T-cell (primary cell): ENCODE data around the gene OR13J1. TPM values are rescaled to one million over a fixed set of nuclear protein-coding genes. Genes with fewer than 3 reads are reported as not detected.
A peak's percentile ranks its signal among the peaks of the same experiment; 100 is the strongest.

Experiments used
- ATAC-seq, 4 experiments: fragments of 200-7000 bp in 3 of 4; fragments of 150-1000 bp in 1 of 4; cut with Tn5 transposase; replicated peaks in 1 of 4; 1 replicate in 3 of 4; 2 replicates in 1 of 4; pipeline ENCODE4 v1.10.0; 2021; ENCODE audit warnings: moderate library complexity in 3 of 4, mild to moderate bottlenecking in 2 of 4, moderate number of reproducible peaks in 1 of 4
- CTCF ChIA-PET, 2 donors: fragments of 300-600 bp; sonication (Branson Sonifier 250); formaldehyde crosslinking; loops; one replicate each; lab custom pipeline; 2022; ENCODE audit warnings: antibody characterized with exemption in 2 of 2; lab: Charles Lee
- POLR2A ChIA-PET, 2 donors: fragments of 300-600 bp; sonication (Branson Sonifier 250); formaldehyde crosslinking; loops; one replicate each; lab custom pipeline; 2022; ENCODE audit warnings: antibody characterized with exemption in 2 of 2; lab: Charles Lee
- DNase-seq, 35 experiments: peaks; one replicate each; pipeline versions ENCODE4 v3.0.0 to v3.0.0-alpha.2; 2013 to 2023
- H3K27ac ChIP-seq: one replicate; pipeline ENCODE4 v1.5.1; 2013; ENCODE audit warnings: low read length
- H3K27me3 ChIP-seq, 2 experiments: replicated peaks in 1 of 2; 1 replicate in 1 of 2; 2 replicates in 1 of 2; pipeline versions ENCODE4 v1.6.1 to v1.7.0; 2013; ENCODE audit warnings: low read length in 1 of 2, mixed read lengths in 1 of 2; ENCODE audit not compliant: control insufficient read depth in 2 of 2, insufficient read depth in 2 of 2; ENCODE audit errors: extremely low read depth in 1 of 2
- H3K36me3 ChIP-seq, 2 donors: 1 replicate in 1 of 2; 2 replicates in 1 of 2; pipeline versions ENCODE4 v1.6.1 to v1.7.0; 2013; ENCODE audit warnings: low read length in 1 of 2; ENCODE audit not compliant: control insufficient read depth in 2 of 2, insufficient read depth in 1 of 2; ENCODE audit errors: extremely low read depth in 1 of 2
- H3K4me1 ChIP-seq, 2 experiments: 1 replicate in 1 of 2; 2 replicates in 1 of 2; pipeline versions ENCODE4 v1.6.1 to v1.7.0; 2013; ENCODE audit warnings: low read length in 2 of 2, mixed read lengths in 1 of 2; ENCODE audit not compliant: insufficient read depth in 2 of 2, control insufficient read depth in 1 of 2; ENCODE audit errors: extremely low read depth in 1 of 2
- H3K4me3 ChIP-seq, 2 donors: 1 replicate in 1 of 2; 2 replicates in 1 of 2; pipeline versions ENCODE4 v1.5.1 to v1.7.0; 2013; ENCODE audit warnings: mild to moderate bottlenecking in 2 of 2, low read length in 1 of 2, moderate library complexity in 1 of 2; ENCODE audit not compliant: control insufficient read depth in 1 of 2; ENCODE audit errors: extremely low read depth in 1 of 2
- H3K9me3 ChIP-seq: 2 replicates; pipeline ENCODE4 v1.7.0; 2013
- H3K27ac Mint-ChIP-seq, 2 donors: one replicate each; pipeline ENCODE4 v1.8.0; 2020 to 2021; ENCODE audit warnings: mild to moderate bottlenecking in 2 of 2, mixed read lengths in 2 of 2
- H3K27me3 Mint-ChIP-seq, 2 donors: one replicate each; pipeline ENCODE4 v1.8.0; 2021 to 2022; ENCODE audit warnings: mixed read lengths in 2 of 2
- H3K36me3 Mint-ChIP-seq: one replicate; pipeline ENCODE4 v1.8.0; 2021; ENCODE audit warnings: mixed read lengths
- H3K4me1 Mint-ChIP-seq, 3 donors: one replicate each; pipeline ENCODE4 v1.8.0; 2020 to 2022; ENCODE audit warnings: mixed read lengths in 3 of 3, mild to moderate bottlenecking in 1 of 3
- H3K4me3 Mint-ChIP-seq, 3 donors: one replicate each; pipeline ENCODE4 v1.8.0; 2020 to 2022; ENCODE audit warnings: mild to moderate bottlenecking in 3 of 3, mixed read lengths in 3 of 3, moderate library complexity in 3 of 3
- H3K9me3 Mint-ChIP-seq, 3 donors: one replicate each; pipeline ENCODE4 v1.8.0; 2020 to 2022; ENCODE audit warnings: mixed read lengths in 3 of 3
- WGBS: methylation state at CpG from one replicate; pipeline ENCODE4 v1.1.5; 2013; ENCODE audit warnings: missing lambda C conversion rate; ENCODE audit not compliant: insufficient coverage; 5-methylcytosine and 5-hydroxymethylcytosine counted together
- total RNA-seq, 35 experiments: library from RNA in 6 of 35; stranded (reverse) in 6 of 35; fragments of 120-200 nt in 1 of 35; gene quantifications; one replicate each; pipeline versions ENCODE4 v1.2.1 to v1.2.4 and lab custom pipeline; 2013 to 2026

The OR13J1 gene
- total RNA-seq, 5 donors from 2014 or later (not counting 1 experiment from before 2014, with no cell fraction given), result not detected

DNA sequence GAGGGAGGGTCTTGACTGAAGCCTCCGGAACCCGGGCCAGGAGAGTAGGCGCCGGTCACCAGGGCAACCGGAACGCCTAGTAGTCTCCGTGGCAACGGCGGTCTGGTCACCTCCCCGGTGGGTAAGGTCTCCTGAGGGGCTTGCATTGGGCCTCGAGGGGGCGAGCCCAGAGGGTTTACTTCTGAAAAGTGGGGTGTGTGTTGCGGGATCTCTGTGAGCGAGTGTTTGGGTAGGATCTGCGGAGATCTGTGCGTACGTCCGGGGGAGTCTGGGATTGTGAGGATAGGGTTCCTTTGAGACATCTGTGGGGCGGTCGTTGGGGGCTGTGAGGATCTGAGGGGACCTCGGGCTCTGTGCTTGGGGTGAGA, 41.5 kb downstream of the OR13J1 start, which contains the start of gene FAM221B:
TSS of gene FAM221B (minus strand) at position 17 of the 368 bp plus-strand sequence. CDS start 2,571 bp downstream, outside the sequence.
- Mint-ChIP-seq H3K36me3 (no peaks in the 10 kb centered on the region), H3K4me3 (peak within 1 kb of the TSS; percentile 86 to 96 (median 93)), H3K27ac (peak within 1 kb of the TSS; percentile 86 to 95), H3K4me1 (peaks cover 36 to 41% (median 37%) of the 10 kb centered on the region in 3 donors), H3K27me3 (no peaks in the 10 kb centered on the region), H3K9me3 (no peaks in the 10 kb centered on the region)
- Histone ChIP-seq H3K27me3 (no peaks in the 10 kb centered on the region), H3K9me3 (no peaks in the 10 kb centered on the region), H3K4me3 (peak within 1 kb of the TSS; percentile 76 to 87), H3K4me1 (peaks cover 4 to 20% of the 10 kb centered on the region in 2 experiments), H3K27ac (peak within 1 kb of the TSS; percentile 64), H3K36me3 (no peaks in the 10 kb centered on the region)
- DNase-seq (peak in 4 of 35 experiments; percentile 7 to 35 (median 14)), ATAC-seq (no peak)
- CTCF ChIA-PET, result interaction anchor here in 1 of 2 donors (0.6 to 1.0 kb wide), 2 partner anchors 38 to 74 kb away, joined by 4 to 6 read pairs; no protein-coding TSS in a partner anchor
- under 1% methylated on average over 21 of the region's 21 CpGs for WGBS
- POLR2A ChIA-PET, result no interaction called here

DNA sequence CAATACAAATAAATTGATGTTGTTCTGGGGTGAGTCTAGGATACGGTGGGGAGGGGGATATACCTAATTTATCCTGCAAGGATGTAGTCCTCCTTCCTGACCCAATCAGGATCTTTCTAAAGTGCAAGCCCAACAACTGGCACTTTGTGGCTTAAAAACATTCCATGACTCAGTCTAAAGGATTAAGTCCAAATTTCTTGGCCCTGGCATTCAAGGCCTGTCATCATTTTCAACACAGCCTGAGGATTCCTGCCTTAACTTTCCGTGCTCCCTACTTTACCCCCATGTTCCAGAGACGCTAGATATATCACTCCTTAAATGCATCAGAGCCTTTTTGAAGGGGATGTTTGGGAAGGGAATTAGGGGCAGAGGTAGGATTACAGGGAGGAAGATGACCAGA, 42.7 kb downstream of the OR13J1 start:
- peaks cover 0 to 18% of the 10 kb centered on the region in 2 experiments for H3K4me1 ChIP-seq
- Mint-ChIP-seq H3K4me1 (peaks cover 33 to 35% (median 33%) of the 10 kb centered on the region in 3 donors), H3K4me3 (peak overlapping the region; percentile 86 to 96 (median 93)), H3K9me3 (no peaks in the 10 kb centered on the region), H3K27ac (no peak overlapping the region), H3K36me3 (no peaks in the 10 kb centered on the region), H3K27me3 (no peaks in the 10 kb centered on the region)
- no peak for ATAC-seq
- no peaks in the 10 kb centered on the region for H3K36me3 ChIP-seq
- H3K4me3 ChIP-seq, result no peak overlapping the region
- DNase-seq, result no peak
- no peaks in the 10 kb centered on the region for H3K27me3 ChIP-seq
- ChIA-PET CTCF (interaction anchor here in 1 of 2 donors (1.7 kb wide), 1 partner anchor 39 kb away, joined by 4 read pairs; no protein-coding TSS in a partner anchor), POLR2A (no interaction called here)
- no peaks in the 10 kb centered on the region for H3K9me3 ChIP-seq
- no CpG with 5 or more reads among the region's 3 CpGs for WGBS
- no peak overlapping the region for H3K27ac ChIP-seq

GRCh38 chr9:35826071-35826701, 44.0 kb downstream of the OR13J1 start:
- Histone ChIP-seq H3K27ac (no peak overlapping the region), H3K9me3 (no peaks in the 10 kb centered on the region), H3K4me3 (no peak overlapping the region), H3K27me3 (no peaks in the 10 kb centered on the region), H3K4me1 (peaks cover 0 to 18% of the 10 kb centered on the region in 2 experiments), H3K36me3 (no peaks in the 10 kb centered on the region)
- DNase-seq (peak in 12 of 35 experiments; percentile 7 to 75 (median 22)), ATAC-seq (peak in 3 of 4 experiments; percentile 22 to 42 (median 25))
- Mint-ChIP-seq H3K27me3 (no peaks in the 10 kb centered on the region), H3K36me3 (no peaks in the 10 kb centered on the region), H3K27ac (peak overlapping the region in 1 of 2 donors; percentile 67), H3K4me1 (peaks cover 31 to 35% (median 31%) of the 10 kb centered on the region in 3 donors), H3K9me3 (no peaks in the 10 kb centered on the region), H3K4me3 (peak overlapping the region; percentile 1 to 49 (median 13))
- ChIA-PET POLR2A (interaction anchor here (0.8 to 1.0 kb wide), 2 partner anchors 14 to 23 kb away, joined by 4 to 6 read pairs; partner anchors contain the start of gene SPAG8 (in 1 of the 2)), CTCF (interaction anchor here (0.5 to 2.2 kb wide), 12 partner anchors 9 to 215 kb away, joined by 3 to 8 read pairs (median 4); partner anchors contain the start of genes TLN1 (in 2 of the 2), CREB3 (in 1 of the 2) and SPAG8 (in 1 of the 2))
- 41% methylated on average over 4 of the region's 4 CpGs for WGBS

DNA sequence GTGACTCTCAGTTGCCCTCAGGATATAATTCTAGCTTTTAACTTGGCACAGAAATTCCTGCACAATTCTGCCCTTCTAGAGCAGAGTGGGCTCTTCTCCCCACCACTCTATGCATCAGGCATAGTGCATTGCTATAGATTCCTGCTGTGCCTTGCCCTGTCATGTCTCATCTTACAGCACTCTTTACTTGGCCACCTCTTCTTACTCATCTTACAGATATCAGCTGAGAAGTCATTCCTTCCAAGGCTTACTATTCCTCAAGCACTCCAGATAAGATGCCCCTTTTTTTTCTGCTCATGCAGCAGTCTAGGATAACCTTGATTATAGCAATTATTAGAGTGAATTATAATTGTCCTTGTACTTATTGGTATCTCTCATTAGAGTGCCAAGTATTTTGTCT, 47.3 kb downstream of the OR13J1 start:
- Mint-ChIP-seq H3K4me3 (no peak overlapping the region), H3K9me3 (no peaks in the 10 kb centered on the region), H3K27ac (no peak overlapping the region), H3K36me3 (no peaks in the 10 kb centered on the region), H3K27me3 (no peaks in the 10 kb centered on the region), H3K4me1 (peaks cover 7% of the 10 kb centered on the region in 3 donors)
- H3K27ac ChIP-seq, result no peak overlapping the region
- no peak for DNase-seq
- ChIA-PET POLR2A (no interaction called here), CTCF (interaction anchor here in 1 of 2 donors (0.6 kb wide), 2 partner anchors 11 to 184 kb away, joined by 3 to 4 read pairs; partner anchors contain the start of gene SPAG8)
- H3K36me3 ChIP-seq, result no peaks in the 10 kb centered on the region
- H3K27me3 ChIP-seq, result no peaks in the 10 kb centered on the region
- H3K4me3 ChIP-seq, result no peak overlapping the region
- no peak for ATAC-seq
- H3K9me3 ChIP-seq, result no peaks in the 10 kb centered on the region
- peaks cover 0 to 3% of the 10 kb centered on the region in 2 experiments for H3K4me1 ChIP-seq

GRCh38 chr9:35820076-35820475, 50.1 kb downstream of the OR13J1 start:
- DNase-seq (no peak), ATAC-seq (no peak)
- Histone ChIP-seq H3K4me1 (peaks cover 0 to 2% of the 10 kb centered on the region in 2 experiments), H3K27me3 (no peaks in the 10 kb centered on the region), H3K36me3 (no peaks in the 10 kb centered on the region), H3K27ac (no peak overlapping the region), H3K4me3 (no peak overlapping the region), H3K9me3 (no peaks in the 10 kb centered on the region)
- Mint-ChIP-seq H3K27ac (no peak overlapping the region), H3K9me3 (no peaks in the 10 kb centered on the region), H3K4me1 (peaks cover 5 to 6% (median 6%) of the 10 kb centered on the region in 3 donors), H3K36me3 (no peaks in the 10 kb centered on the region), H3K27me3 (no peaks in the 10 kb centered on the region), H3K4me3 (no peak overlapping the region)
- ChIA-PET CTCF (no interaction called here), POLR2A (no interaction called here)
